Hepatocyte (in vitro differentiated cells): ENCODE measurements around the gene RIF1.

Source experiments
- EZH2 ChIP-seq: fragments of 200-600 bp; sonication (generic); IDR thresholded peaks from 2 replicates; pipeline ENCODE4 v1.6.1; 2016; ENCODE audit warnings: antibody characterized with exemption, mild to moderate bottlenecking, borderline replicate concordance
- TF ChIP-seq, protein P1 (sequence below): fragments of 200-600 bp; sonication (generic); IDR thresholded peaks from 2 replicates; pipeline ENCODE4 v1.5.1; 2016; ENCODE audit warnings: antibody characterized with exemption, mild to moderate bottlenecking; ENCODE audit not compliant: poor library complexity

DNA sequence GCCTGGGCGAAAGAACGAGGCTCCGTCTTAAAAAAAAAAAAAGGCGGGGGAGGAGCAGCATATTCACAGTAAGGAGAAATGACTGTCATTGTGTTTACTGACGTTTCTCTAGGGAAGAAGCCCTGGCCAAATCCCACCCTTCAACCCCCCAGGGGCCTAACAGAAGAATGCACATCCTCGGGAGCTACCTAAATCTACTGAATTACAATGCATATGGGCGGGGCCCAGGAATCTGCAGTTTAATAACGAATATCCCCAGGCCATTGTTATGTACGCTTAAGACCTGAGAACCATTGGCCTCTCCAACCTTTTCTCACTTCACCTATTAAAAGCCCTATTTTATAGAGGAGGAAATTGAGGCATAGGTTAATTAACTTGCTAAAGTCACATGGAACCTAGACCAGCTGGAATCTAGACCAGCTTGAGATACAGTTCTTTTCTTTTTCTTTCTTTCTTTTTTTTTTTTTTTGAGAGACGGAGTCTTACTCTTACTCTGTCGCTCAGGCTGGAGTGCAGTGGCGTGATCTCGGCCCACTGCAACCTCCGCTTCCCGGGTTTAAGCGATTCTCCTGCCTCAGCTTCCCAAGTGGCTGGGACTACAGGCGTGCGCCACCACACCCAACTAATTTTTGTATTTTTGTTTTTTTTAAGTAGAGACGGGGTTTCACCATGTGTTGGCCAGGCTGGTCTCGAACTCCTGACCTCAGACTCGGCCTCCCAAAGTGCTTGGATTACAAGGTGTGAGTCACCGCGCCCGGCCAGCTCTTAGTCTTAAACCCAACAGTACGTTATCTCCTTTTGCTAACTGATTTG, 708 bp upstream of the RIF1 start:
- no peak for TF ChIP-seq EZH2
- TF ChIP-seq, protein P1, sequence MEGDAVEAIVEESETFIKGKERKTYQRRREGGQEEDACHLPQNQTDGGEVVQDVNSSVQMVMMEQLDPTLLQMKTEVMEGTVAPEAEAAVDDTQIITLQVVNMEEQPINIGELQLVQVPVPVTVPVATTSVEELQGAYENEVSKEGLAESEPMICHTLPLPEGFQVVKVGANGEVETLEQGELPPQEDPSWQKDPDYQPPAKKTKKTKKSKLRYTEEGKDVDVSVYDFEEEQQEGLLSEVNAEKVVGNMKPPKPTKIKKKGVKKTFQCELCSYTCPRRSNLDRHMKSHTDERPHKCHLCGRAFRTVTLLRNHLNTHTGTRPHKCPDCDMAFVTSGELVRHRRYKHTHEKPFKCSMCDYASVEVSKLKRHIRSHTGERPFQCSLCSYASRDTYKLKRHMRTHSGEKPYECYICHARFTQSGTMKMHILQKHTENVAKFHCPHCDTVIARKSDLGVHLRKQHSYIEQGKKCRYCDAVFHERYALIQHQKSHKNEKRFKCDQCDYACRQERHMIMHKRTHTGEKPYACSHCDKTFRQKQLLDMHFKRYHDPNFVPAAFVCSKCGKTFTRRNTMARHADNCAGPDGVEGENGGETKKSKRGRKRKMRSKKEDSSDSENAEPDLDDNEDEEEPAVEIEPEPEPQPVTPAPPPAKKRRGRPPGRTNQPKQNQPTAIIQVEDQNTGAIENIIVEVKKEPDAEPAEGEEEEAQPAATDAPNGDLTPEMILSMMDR = no peak
